Activated naive CD4-positive, alpha-beta T cell treated with anti-CD3 and anti-CD28 coated beads, Interleukin-2, amount 50 U/mL, for 16 hours (primary cell): Measurements from ENCODE around the gene MMP23B.

ENCODE experiments used
- DNase-seq: peaks from one replicate; pipeline ENCODE4 v3.0.0-alpha.2; 2020

The MMP23B gene

GRCh38 chr1:1602968-1603506 lies 28.9 kb upstream of the MMP23B start:
- DNase-seq, result no peak

- DNase-seq, result no peak
Measured at GRCh38 chr1:1603671-1604373, 28.2 kb upstream of the MMP23B start.

GRCh38 chr1:1604374-1605033 lies 27.5 kb upstream of the MMP23B start:
- no peak for DNase-seq

GRCh38 chr1:1605034-1605591 lies 26.9 kb upstream of the MMP23B start:
- no peak for DNase-seq

GRCh38 chr1:1605724-1606123 lies 26.2 kb upstream of the MMP23B start:
- no peak for DNase-seq

GRCh38 chr1:1606232-1606631 lies 25.7 kb upstream of the MMP23B start:
- no peak for DNase-seq

GRCh38 chr1:1609822-1610485 lies 22.0 kb upstream of the MMP23B start:
- DNase-seq, result no peak

- no peak for DNase-seq
Measured at GRCh38 chr1:1610796-1611195, 21.2 kb upstream of the MMP23B start.

GRCh38 chr1:1612104-1612400 lies 19.9 kb upstream of the MMP23B start:
- DNase-seq, result no peak

- DNase-seq, result no peak
Measured at GRCh38 chr1:1613509-1614082, 18.4 kb upstream of the MMP23B start.

- DNase-seq, result peak; percentile 66
Measured at GRCh38 chr1:1614204-1614953, 17.6 kb upstream of the MMP23B start.

- no peak for DNase-seq
Measured at GRCh38 chr1:1614954-1615255, 17.1 kb upstream of the MMP23B start.

GRCh38 chr1:1615256-1616044 lies 16.5 kb upstream of the MMP23B start, which contains the start of gene MIB2:
Gene MIB2 (plus strand): TSS chr1:1615500. CDS start chr1:1623453, 7,953 bp downstream.
- peak; percentile 97 for DNase-seq

- DNase-seq, result peak; percentile 53
Measured at GRCh38 chr1:1616045-1616790, 15.8 kb upstream of the MMP23B start.

- no peak for DNase-seq
Measured at GRCh38 chr1:1616838-1617237, 15.1 kb upstream of the MMP23B start.

- DNase-seq, result peak; percentile 8
Measured at GRCh38 chr1:1617516-1617915, 14.5 kb upstream of the MMP23B start.

- no peak for DNase-seq
Measured at GRCh38 chr1:1617925-1618324, 14.0 kb upstream of the MMP23B start.

GRCh38 chr1:1618396-1619068 lies 13.4 kb upstream of the MMP23B start:
- no peak for DNase-seq

- DNase-seq, result peak; percentile 10
Measured at GRCh38 chr1:1619917-1620361, 12.0 kb upstream of the MMP23B start.

GRCh38 chr1:1620433-1621139 lies 11.4 kb upstream of the MMP23B start:
- no peak for DNase-seq
